ENCODE measurements around the gene RXRA.

The RXRA gene

GRCh38 chr9:134355561-134356279 lies 29.5 kb downstream of the RXRA start:
- DNase-seq, result no peak

GRCh38 chr9:134356496-134357470 lies 30.5 kb downstream of the RXRA start:
- DNase-seq, result no peak

- no peak for DNase-seq
Measured at GRCh38 chr9:134357631-134358025, 31.4 kb downstream of the RXRA start.

GRCh38 chr9:134358026-134358661 lies 31.9 kb downstream of the RXRA start:
- DNase-seq, result no peak

GRCh38 chr9:134358662-134359319 lies 32.5 kb downstream of the RXRA start:
- DNase-seq, result no peak

- no peak for DNase-seq
Measured at GRCh38 chr9:134359493-134360179, 33.4 kb downstream of the RXRA start.

- no peak for DNase-seq
Measured at GRCh38 chr9:134360180-134360759, 34.0 kb downstream of the RXRA start.

- no peak for DNase-seq
Measured at GRCh38 chr9:134360897-134361296, 34.6 kb downstream of the RXRA start.

GRCh38 chr9:134361426-134361825 lies 35.2 kb downstream of the RXRA start:
- no peak for DNase-seq

GRCh38 chr9:134361843-134362414 lies 35.7 kb downstream of the RXRA start:
- DNase-seq, result no peak

GRCh38 chr9:134363450-134363849 lies 37.2 kb downstream of the RXRA start:
- DNase-seq, result no peak

- no peak for DNase-seq
Measured at GRCh38 chr9:134364391-134365114, 38.3 kb downstream of the RXRA start.

GRCh38 chr9:134365115-134365596 lies 38.9 kb downstream of the RXRA start:
- no peak for DNase-seq

GRCh38 chr9:134365791-134366222 lies 39.6 kb downstream of the RXRA start:
- DNase-seq, result no peak

- DNase-seq, result peak; percentile 43 to 44
Measured at GRCh38 chr9:134366223-134367031, 40.2 kb downstream of the RXRA start.

- DNase-seq, result no peak
Measured at GRCh38 chr9:134367061-134367460, 40.8 kb downstream of the RXRA start.

GRCh38 chr9:134367791-134368490 lies 41.7 kb downstream of the RXRA start:
- DNase-seq, result no peak

GRCh38 chr9:134368571-134368970 lies 42.3 kb downstream of the RXRA start:
- no peak for DNase-seq
